GM13977 (cell line): ENCODE data around the gene RAPGEF5.

ENCODE experiments used
- DNase-seq: peaks from one replicate; pipeline ENCODE4 v3.0.0; 2012; ENCODE audit warnings: low spot score
- in situ Hi-C: fragments of 300-500 bp; cut with MboI; formaldehyde crosslinking; loops from one replicate; pipeline ENCODE4 v1.12.0; 2022; ENCODE audit warnings: low sequenced_read_pairs, low pct_unique_long_range_greater_than_20kb, mixed read lengths, inconsistent platforms; ENCODE audit not compliant: unreplicated experiment
- TF ChIP-seq, protein P1 (sequence below): IDR thresholded peaks from 2 replicates; pipeline ENCODE4 v1.5.1; 2012; ENCODE audit warnings: mild to moderate bottlenecking, control low read depth; ENCODE audit not compliant: insufficient read depth; ENCODE audit errors: extremely low read depth, missing control alignments

Gene RAPGEF5

DNA sequence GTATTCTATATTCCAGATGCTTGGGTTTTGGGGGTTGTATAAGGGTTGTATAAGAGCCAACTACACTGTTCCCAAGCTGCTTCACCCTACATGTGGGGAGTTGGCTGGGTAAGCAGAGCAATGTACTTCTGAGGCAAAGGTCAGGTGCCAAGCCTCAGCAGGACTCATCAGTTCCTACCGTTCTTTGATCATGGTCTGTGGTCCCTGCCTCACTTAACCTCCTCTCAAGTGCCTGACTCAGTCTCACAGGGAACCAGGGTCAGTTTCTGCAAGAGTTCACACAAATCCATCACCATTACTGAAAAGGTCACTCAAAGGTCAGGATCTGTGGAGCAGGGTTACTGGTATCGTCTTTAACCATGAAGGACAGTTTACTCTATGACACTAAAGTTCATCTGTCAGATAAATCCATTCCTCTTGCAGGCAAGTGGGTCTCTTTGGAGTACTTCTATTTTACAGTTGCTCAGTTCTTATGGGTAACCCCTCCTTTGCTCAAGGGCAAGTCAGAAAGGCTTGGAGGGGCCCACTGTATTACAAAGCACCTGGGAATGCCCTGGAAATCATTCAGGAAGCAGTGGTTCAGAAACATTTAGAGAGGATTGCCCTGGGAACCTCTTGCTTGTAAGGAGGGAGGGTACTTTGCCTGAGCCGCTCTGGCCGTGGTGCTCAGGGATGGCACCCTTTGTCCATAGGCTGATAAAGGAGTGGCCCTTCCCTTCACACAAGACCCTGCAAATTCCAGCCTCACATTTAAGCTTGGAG, 227.0 kb downstream of the RAPGEF5 start:
- in situ Hi-C loops: no loop called here
- TF ChIP-seq, protein P1, sequence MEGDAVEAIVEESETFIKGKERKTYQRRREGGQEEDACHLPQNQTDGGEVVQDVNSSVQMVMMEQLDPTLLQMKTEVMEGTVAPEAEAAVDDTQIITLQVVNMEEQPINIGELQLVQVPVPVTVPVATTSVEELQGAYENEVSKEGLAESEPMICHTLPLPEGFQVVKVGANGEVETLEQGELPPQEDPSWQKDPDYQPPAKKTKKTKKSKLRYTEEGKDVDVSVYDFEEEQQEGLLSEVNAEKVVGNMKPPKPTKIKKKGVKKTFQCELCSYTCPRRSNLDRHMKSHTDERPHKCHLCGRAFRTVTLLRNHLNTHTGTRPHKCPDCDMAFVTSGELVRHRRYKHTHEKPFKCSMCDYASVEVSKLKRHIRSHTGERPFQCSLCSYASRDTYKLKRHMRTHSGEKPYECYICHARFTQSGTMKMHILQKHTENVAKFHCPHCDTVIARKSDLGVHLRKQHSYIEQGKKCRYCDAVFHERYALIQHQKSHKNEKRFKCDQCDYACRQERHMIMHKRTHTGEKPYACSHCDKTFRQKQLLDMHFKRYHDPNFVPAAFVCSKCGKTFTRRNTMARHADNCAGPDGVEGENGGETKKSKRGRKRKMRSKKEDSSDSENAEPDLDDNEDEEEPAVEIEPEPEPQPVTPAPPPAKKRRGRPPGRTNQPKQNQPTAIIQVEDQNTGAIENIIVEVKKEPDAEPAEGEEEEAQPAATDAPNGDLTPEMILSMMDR: no peak
- no peak for DNase-seq

- TF ChIP-seq, protein P1: no peak
- in situ Hi-C loops: no loop called here
- DNase-seq: no peak
These were observed 227.8 kb downstream of the RAPGEF5 start for GRCh38 chr7:22129166-22129565.

- in situ Hi-C loops: no loop called here
- DNase-seq: no peak
- TF ChIP-seq, protein P1: no peak
These were observed 228.4 kb downstream of the RAPGEF5 start for GRCh38 chr7:22128528-22128920.

DNA sequence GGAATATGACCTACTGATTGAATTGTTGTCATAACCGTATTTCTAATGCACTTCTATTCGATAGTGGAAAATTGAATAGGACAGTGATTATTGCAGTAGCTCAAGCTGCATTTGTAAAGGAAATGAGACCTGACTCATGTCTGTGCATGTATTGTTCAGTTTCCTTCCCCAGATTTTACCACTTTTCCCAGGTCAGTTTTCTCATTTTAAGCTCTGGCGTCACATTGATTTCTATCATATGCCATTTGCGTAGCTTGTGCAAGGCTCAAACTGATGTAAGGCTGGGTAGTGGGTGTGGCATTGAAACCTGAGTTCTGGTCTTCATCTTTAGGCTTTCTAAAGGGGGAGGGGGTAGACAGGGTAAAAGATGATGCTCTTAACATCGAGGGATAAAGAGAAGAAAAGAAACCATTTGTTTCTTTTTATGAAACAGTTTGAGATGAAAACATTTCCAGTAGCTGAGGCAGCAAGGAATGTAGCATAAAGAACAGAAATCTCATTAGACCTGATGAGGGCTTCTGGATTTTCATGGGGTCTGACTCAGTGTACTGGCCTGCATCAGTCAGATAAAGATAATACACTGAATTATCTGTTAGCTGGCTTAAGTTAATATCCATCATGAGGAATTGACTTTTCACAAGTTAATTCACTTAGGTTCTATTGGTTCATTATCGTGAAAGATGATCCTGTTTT, 229.0 kb downstream of the RAPGEF5 start:
- in situ Hi-C loops: no loop called here
- no peak for DNase-seq
- TF ChIP-seq, protein P1: no peak

DNA sequence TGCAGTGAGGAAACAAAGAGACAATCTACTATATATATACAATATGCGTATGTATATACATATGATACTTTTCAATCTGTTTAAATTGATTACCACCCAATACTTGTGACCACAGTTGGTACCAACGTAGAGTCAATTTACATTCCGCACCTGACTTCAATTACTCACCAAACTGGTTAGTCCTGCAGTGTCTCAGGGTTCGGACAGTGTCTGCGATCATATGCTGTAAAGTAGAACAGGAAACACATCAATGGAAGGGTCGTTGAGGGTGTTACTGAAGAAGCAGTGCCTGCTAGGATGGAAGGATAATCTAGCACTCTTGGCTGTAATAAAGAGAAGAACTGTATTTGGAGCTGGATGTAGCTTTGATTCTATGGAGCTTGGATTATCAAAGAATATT, 231.5 kb downstream of the RAPGEF5 start:
- no peak for DNase-seq
- in situ Hi-C loops: no loop called here
- TF ChIP-seq, protein P1: no peak

DNA sequence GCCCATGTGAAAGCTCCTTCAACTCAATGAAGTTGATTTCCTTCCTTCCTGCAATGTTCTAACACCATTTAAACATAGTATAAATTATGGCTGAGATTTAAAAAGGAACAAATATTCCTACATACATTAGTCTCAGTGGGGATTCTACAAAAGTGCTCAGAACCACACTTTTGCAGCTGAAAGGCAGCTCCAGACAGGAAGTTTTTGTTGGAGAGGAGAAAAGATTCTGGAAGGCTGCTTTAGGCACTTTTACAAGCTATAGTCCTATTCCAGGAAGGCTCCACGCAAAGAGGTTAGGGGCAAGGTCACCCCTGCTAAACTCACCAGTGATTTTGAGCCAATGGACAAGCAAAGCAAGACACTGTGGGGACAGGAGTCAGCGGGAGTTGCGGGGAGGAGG, 232.0 kb downstream of the RAPGEF5 start:
- TF ChIP-seq, protein P1: no peak
- no peak for DNase-seq
- in situ Hi-C loops: no loop called here
